Stimulated activated CD4-positive, alpha-beta T cell treated with anti-CD3 and anti-CD28 coated beads, Interleukin-1b, Interleukin-23, amount 100 ng/mL, for 4 hours (primary cell): Measurements from ENCODE around the gene METTL16.
"Not testable (repeated sequence)": the region's sequence is repeated elsewhere in the genome, so short reads cannot be mapped to it uniquely, and the experiment has no call there.

Experiments
- DNase-seq, 2 donors: peaks; one replicate each; pipeline ENCODE4 v3.0.0-alpha.2; 2020; ENCODE audit warnings: low read depth in 2 of 2

The METTL16 gene

GRCh38 chr17:2511462-2512369 is at the start of gene METTL16:
TSS of gene METTL16 (minus strand) at chr17:2511888. CDS start at chr17:2502331, 9,557 bp downstream.
- DNase-seq = peak; percentile 95 to 97

- DNase-seq = no peak
These were observed 49.0 kb upstream of the METTL16 start for GRCh38 chr17:2560658-2561057.

GRCh38 chr17:2551928-2552327 is 40.2 kb upstream of the METTL16 start:
- DNase-seq = no peak

- no peak for DNase-seq
These were observed 39.8 kb upstream of the METTL16 start for GRCh38 chr17:2551493-2551892.

- no peak for DNase-seq
These were observed 37.9 kb upstream of the METTL16 start for GRCh38 chr17:2549392-2550211.

- DNase-seq = not testable (repeated sequence)
These were observed 36.3 kb upstream of the METTL16 start for GRCh38 chr17:2548026-2548425.

GRCh38 chr17:2547176-2547575 is 35.5 kb upstream of the METTL16 start:
- DNase-seq = no peak

GRCh38 chr17:2545393-2545792 is 33.7 kb upstream of the METTL16 start:
- no peak for DNase-seq

GRCh38 chr17:2542456-2542855 is 30.8 kb upstream of the METTL16 start:
- no peak for DNase-seq

- no peak for DNase-seq
These were observed 30.4 kb upstream of the METTL16 start for GRCh38 chr17:2542056-2542455.

- not testable (repeated sequence) for DNase-seq
These were observed 25.9 kb upstream of the METTL16 start for GRCh38 chr17:2537579-2537978.

GRCh38 chr17:2532146-2532720 is 20.5 kb upstream of the METTL16 start:
- DNase-seq = no peak

- DNase-seq = not testable (repeated sequence)
These were observed 19.7 kb upstream of the METTL16 start for GRCh38 chr17:2531243-2531954.

- not testable (repeated sequence) for DNase-seq
These were observed 10.2 kb upstream of the METTL16 start for GRCh38 chr17:2521775-2522410.

GRCh38 chr17:2521257-2521656 is 9.6 kb upstream of the METTL16 start:
- DNase-seq = no peak

GRCh38 chr17:2517539-2517938 is 5.9 kb upstream of the METTL16 start:
- no peak for DNase-seq

- DNase-seq = no peak
These were observed 588 bp downstream of the METTL16 start for GRCh38 chr17:2511138-2511461.

- DNase-seq = no peak
These were observed 1.1 kb downstream of the METTL16 start for GRCh38 chr17:2510559-2510958.

- no peak for DNase-seq
These were observed 3.7 kb downstream of the METTL16 start for GRCh38 chr17:2508035-2508434.

- DNase-seq = not testable (repeated sequence)
These were observed 4.7 kb downstream of the METTL16 start for GRCh38 chr17:2507015-2507414.

GRCh38 chr17:2503627-2504026 is 8.1 kb downstream of the METTL16 start:
- no peak for DNase-seq
